Peyer's patch (tissue), 4 donors: ENCODE data around the gene ING1.

ENCODE experiments used
- POLR2A ChIP-seq, 2 donors: fragments of 450-650 bp; IDR thresholded peaks; one replicate each; pipeline ENCODE4 v1.5.1; 2017; ENCODE audit warnings: antibody characterized with exemption in 2 of 2, mild to moderate bottlenecking in 2 of 2, moderate library complexity in 2 of 2
- TF ChIP-seq, protein P1 (sequence below), 6 experiments: fragments of 450-650 bp in 4 of 6; fragments of 200-600 bp in 2 of 6; sonication (generic) in 1 of 6; IDR thresholded peaks; one replicate each; pipeline ENCODE4 v1.5.1; 2017 to 2019; ENCODE audit warnings: antibody characterized with exemption in 6 of 6, mild to moderate bottlenecking in 3 of 6, moderate library complexity in 1 of 6

DNA sequence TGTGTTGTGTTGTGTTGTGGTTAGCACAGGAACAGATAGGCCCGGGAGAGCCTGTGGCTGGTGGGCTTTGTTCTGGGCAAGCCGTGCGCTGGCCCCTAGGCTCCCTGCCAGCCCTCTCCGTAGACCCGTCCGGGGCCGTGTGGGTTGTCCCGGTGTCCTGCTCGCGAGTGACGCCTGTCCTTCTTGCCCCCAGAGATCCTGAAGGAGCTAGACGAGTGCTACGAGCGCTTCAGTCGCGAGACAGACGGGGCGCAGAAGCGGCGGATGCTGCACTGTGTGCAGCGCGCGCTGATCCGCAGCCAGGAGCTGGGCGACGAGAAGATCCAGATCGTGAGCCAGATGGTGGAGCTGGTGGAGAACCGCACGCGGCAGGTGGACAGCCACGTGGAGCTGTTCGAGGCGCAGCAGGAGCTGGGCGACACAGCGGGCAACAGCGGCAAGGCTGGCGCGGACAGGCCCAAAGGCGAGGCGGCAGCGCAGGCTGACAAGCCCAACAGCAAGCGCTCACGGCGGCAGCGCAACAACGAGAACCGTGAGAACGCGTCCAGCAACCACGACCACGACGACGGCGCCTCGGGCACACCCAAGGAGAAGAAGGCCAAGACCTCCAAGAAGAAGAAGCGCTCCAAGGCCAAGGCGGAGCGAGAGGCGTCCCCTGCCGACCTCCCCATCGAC, 5.7 kb downstream of the ING1 start:
- TF ChIP-seq, protein P1, sequence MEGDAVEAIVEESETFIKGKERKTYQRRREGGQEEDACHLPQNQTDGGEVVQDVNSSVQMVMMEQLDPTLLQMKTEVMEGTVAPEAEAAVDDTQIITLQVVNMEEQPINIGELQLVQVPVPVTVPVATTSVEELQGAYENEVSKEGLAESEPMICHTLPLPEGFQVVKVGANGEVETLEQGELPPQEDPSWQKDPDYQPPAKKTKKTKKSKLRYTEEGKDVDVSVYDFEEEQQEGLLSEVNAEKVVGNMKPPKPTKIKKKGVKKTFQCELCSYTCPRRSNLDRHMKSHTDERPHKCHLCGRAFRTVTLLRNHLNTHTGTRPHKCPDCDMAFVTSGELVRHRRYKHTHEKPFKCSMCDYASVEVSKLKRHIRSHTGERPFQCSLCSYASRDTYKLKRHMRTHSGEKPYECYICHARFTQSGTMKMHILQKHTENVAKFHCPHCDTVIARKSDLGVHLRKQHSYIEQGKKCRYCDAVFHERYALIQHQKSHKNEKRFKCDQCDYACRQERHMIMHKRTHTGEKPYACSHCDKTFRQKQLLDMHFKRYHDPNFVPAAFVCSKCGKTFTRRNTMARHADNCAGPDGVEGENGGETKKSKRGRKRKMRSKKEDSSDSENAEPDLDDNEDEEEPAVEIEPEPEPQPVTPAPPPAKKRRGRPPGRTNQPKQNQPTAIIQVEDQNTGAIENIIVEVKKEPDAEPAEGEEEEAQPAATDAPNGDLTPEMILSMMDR (IDR thresholded peaks at IDR 0.05), result no peak
- no peak for TF ChIP-seq POLR2A (IDR thresholded peaks at IDR 0.05)
